H1 (cell line): ENCODE results near the gene CUL2. TPM values are rescaled to one million over a fixed set of nuclear protein-coding genes. Genes with fewer than 3 reads are reported as not detected.

Source experiments
- CTCF ChIA-PET: fragments of 300-600 bp; sonication (Branson Sonifier 250); formaldehyde crosslinking; loops from one replicate; lab custom pipeline; 2021; ENCODE audit not compliant: partially characterized antibody; lab: Charles Lee
- POLR2A ChIA-PET: fragments of 300-600 bp; sonication (Branson Sonifier 250); formaldehyde crosslinking; loops from one replicate; lab custom pipeline; 2021; ENCODE audit warnings: inconsistent platforms; ENCODE audit not compliant: partially characterized antibody; lab: Charles Lee
- DNase-seq, 2 experiments: peaks; one replicate each; pipeline versions ENCODE4 v3.0.0 to v3.0.0-alpha.2; 2010 to 2022; ENCODE audit warnings: low spot score in 2 of 2, low read depth in 1 of 2, mixed read lengths in 1 of 2
- FAIRE-seq: peaks from 2 replicates; lab custom pipeline; 2011; peaks lifted over from hg19 to GRCh38; lab: Jason Lieb, UNC
- H2AFZ ChIP-seq: 2 replicates; pipeline ENCODE4 v1.8.1; 2012; ENCODE audit warnings: low read length, inconsistent platforms
- H2AK5ac ChIP-seq: 2 replicates; pipeline ENCODE4 v1.6.1; 2013; ENCODE audit warnings: low read depth, low read length
- H2BK120ac ChIP-seq: replicated peaks from 2 replicates; pipeline ENCODE3; 2013; ENCODE audit warnings: low read depth, low read length, inconsistent platforms
- H2BK12ac ChIP-seq: 2 replicates; pipeline ENCODE4 v1.6.1; 2013; ENCODE audit warnings: low read depth, low read length
- H2BK15ac ChIP-seq: 2 replicates; pipeline ENCODE4 v1.6.1; 2013; ENCODE audit warnings: low read length
- H2BK20ac ChIP-seq: 2 replicates; pipeline ENCODE4 v1.6.1; 2013; ENCODE audit warnings: low read length
- H2BK5ac ChIP-seq: 2 replicates; pipeline ENCODE4 v1.6.1; 2013; ENCODE audit warnings: low read depth, low read length
- H3K14ac ChIP-seq: 2 replicates; pipeline ENCODE4 v1.6.1; 2013; ENCODE audit warnings: inconsistent platforms; ENCODE audit not compliant: insufficient read length
- H3K18ac ChIP-seq: 2 replicates; pipeline ENCODE4 v1.6.1; 2013; ENCODE audit warnings: low read length; ENCODE audit errors: extremely low read depth
- H3K23ac ChIP-seq: 2 replicates; pipeline ENCODE4 v1.6.1; 2013; ENCODE audit warnings: inconsistent platforms; ENCODE audit not compliant: insufficient read length
- H3K23me2 ChIP-seq: 2 replicates; pipeline ENCODE4 v1.6.1; 2013; ENCODE audit warnings: low read depth, low read length
- H3K27ac ChIP-seq: 2 replicates; pipeline ENCODE4 v1.6.1; 2011; ENCODE audit warnings: low read depth, low read length, inconsistent platforms
- H3K27me3 ChIP-seq, 4 experiments: replicated peaks in 1 of 4; 1 replicate in 1 of 4; 2 replicates in 3 of 4; pipeline versions ENCODE4 v1.6.1 to v1.8.1; 2011 to 2013; ENCODE audit warnings: low read length in 3 of 4, mild to moderate bottlenecking in 3 of 4, inconsistent platforms in 2 of 4, mixed read lengths in 2 of 4, moderate library complexity in 1 of 4; ENCODE audit not compliant: control insufficient read depth in 3 of 4, insufficient read depth in 3 of 4; ENCODE audit errors: extremely low read depth in 1 of 4
- H3K36me3 ChIP-seq, 4 experiments: 2 replicates each; pipeline versions ENCODE4 v1.6.1 to v1.8.1; 2011 to 2013; ENCODE audit warnings: mild to moderate bottlenecking in 4 of 4, low read length in 3 of 4, moderate library complexity in 2 of 4, control low read depth in 1 of 4, inconsistent platforms in 1 of 4; ENCODE audit not compliant: insufficient read depth in 4 of 4, control insufficient read depth in 2 of 4
- H3K4ac ChIP-seq: replicated peaks from 2 replicates; pipeline ENCODE3; 2013; ENCODE audit warnings: low read length, low read depth, mixed read lengths, inconsistent platforms; ENCODE audit not compliant: insufficient read length
- H3K4me1 ChIP-seq, 4 experiments: replicated peaks in 1 of 4; 1 replicate in 1 of 4; 2 replicates in 3 of 4; pipeline versions ENCODE4 v1.6.1 to v1.8.1; 2011 to 2013; ENCODE audit warnings: low read length in 3 of 4, inconsistent platforms in 2 of 4, mixed read lengths in 1 of 4; ENCODE audit not compliant: insufficient read depth in 4 of 4, control insufficient read depth in 3 of 4
- H3K4me2 ChIP-seq, 2 experiments: 2 replicates each; pipeline versions ENCODE4 v1.6.1 to v1.8.1; 2011 to 2013; ENCODE audit warnings: low read depth in 2 of 2, low read length in 2 of 2, control low read depth in 1 of 2, inconsistent platforms in 1 of 2, mild to moderate bottlenecking in 1 of 2; ENCODE audit not compliant: insufficient read depth in 1 of 2
- H3K4me3 ChIP-seq, 4 experiments: fragments of 200-600, 300-600 bp in 1 of 4; sonication (generic), shearing (Covaris generic), sonication (Bioruptor Twin) in 1 of 4; 2 replicates each; pipeline versions ENCODE4 v1.5.1 to v1.8.1; 2011 to 2016; ENCODE audit warnings: low read length in 4 of 4, low read depth in 3 of 4, control low read depth in 2 of 4, inconsistent platforms in 2 of 4, mild to moderate bottlenecking in 2 of 4, mixed read lengths in 1 of 4, moderate library complexity in 1 of 4; ENCODE audit not compliant: insufficient read depth in 2 of 4; ENCODE audit errors: extremely low read depth in 1 of 4
- H3K56ac ChIP-seq: replicated peaks from 2 replicates; pipeline ENCODE3; 2013; ENCODE audit warnings: low read depth, mild to moderate bottlenecking, mixed read lengths, low read length, inconsistent platforms; ENCODE audit not compliant: insufficient read length
- H3K79me1 ChIP-seq: 2 replicates; pipeline ENCODE4 v1.6.1; 2013; ENCODE audit warnings: low read depth, low read length, control low read depth
- H3K79me2 ChIP-seq, 2 experiments: 2 replicates each; pipeline versions ENCODE4 v1.6.1 to v1.8.1; 2012 to 2013; ENCODE audit warnings: low read length in 2 of 2, mild to moderate bottlenecking in 2 of 2, inconsistent platforms in 1 of 2; ENCODE audit not compliant: insufficient read depth in 2 of 2, control insufficient read depth in 1 of 2
- H3K9ac ChIP-seq, 4 experiments: replicated peaks in 1 of 4; 1 replicate in 1 of 4; 2 replicates in 3 of 4; pipeline versions ENCODE4 v1.6.1 to v1.8.1; 2011 to 2013; ENCODE audit warnings: low read depth in 3 of 4, low read length in 3 of 4, control low read depth in 2 of 4, mild to moderate bottlenecking in 2 of 4, moderate library complexity in 2 of 4, inconsistent platforms in 1 of 4; ENCODE audit errors: extremely low read depth in 1 of 4
- H3K9me3 ChIP-seq, 2 experiments: 2 replicates each; pipeline versions ENCODE4 v1.6.1 to v1.8.1; 2012 to 2013; ENCODE audit warnings: mild to moderate bottlenecking in 2 of 2, moderate library complexity in 2 of 2, control low read depth in 1 of 2, inconsistent platforms in 1 of 2, low read depth in 1 of 2, low read length in 1 of 2, mixed read lengths in 1 of 2; ENCODE audit not compliant: insufficient read depth in 2 of 2
- H4K20me1 ChIP-seq, 2 experiments: replicated peaks in 1 of 2; 2 replicates each; pipeline versions ENCODE3 to v1.8.1; 2011 to 2013; ENCODE audit warnings: inconsistent platforms in 2 of 2, low read length in 2 of 2, mild to moderate bottlenecking in 1 of 2; ENCODE audit not compliant: insufficient read depth in 2 of 2, control insufficient read depth in 1 of 2
- H4K5ac ChIP-seq: 2 replicates; pipeline ENCODE4 v1.6.1; 2013; ENCODE audit warnings: low read length, low read depth, mixed read lengths, inconsistent platforms; ENCODE audit not compliant: insufficient read length
- H4K8ac ChIP-seq: 2 replicates; pipeline ENCODE4 v1.8.0; 2013; ENCODE audit warnings: mild to moderate bottlenecking, moderate library complexity, low read length, inconsistent platforms; ENCODE audit not compliant: insufficient read depth; ENCODE audit errors: extremely low read depth
- H4K91ac ChIP-seq: replicated peaks from 2 replicates; pipeline ENCODE3; 2013; ENCODE audit warnings: low read length, mixed read lengths, inconsistent platforms; ENCODE audit not compliant: insufficient read length
- BCL11A ChIP-seq, 2 experiments: IDR thresholded peaks; one replicate each; pipeline ENCODE4 v1.6.1; 2011; ENCODE audit warnings: low read depth in 2 of 2, low read length in 2 of 2, mild to moderate bottlenecking in 2 of 2
- CREB1 ChIP-seq: IDR thresholded peaks from 2 replicates; pipeline ENCODE4 v1.6.1; 2012; ENCODE audit warnings: inconsistent platforms
- TBP ChIP-seq: IDR thresholded peaks from 2 replicates; pipeline ENCODE4 v1.6.1; 2011; ENCODE audit warnings: low read depth, low read length, improper control_type of control experiment
- WGBS, 2 experiments: shearing (Covaris generic) in 1 of 2; methylation state at CpG; one replicate each; pipeline versions ENCODE4 v1.1.6 to v1.1.7; 2013 to 2015; ENCODE audit warnings: low lambda C conversion rate in 2 of 2, mixed read lengths in 2 of 2, inconsistent platforms in 1 of 2, low coverage in 1 of 2, missing lambda C conversion rate in 1 of 2; ENCODE audit not compliant: insufficient replicate concordance in 2 of 2, insufficient coverage in 1 of 2, insufficient read length in 1 of 2; ENCODE audit errors: extremely low coverage in 1 of 2, missing lambda C conversion rate in 1 of 2; 5-methylcytosine and 5-hydroxymethylcytosine counted together
- polyA plus RNA-seq, 7 experiments: library from polyadenylated mRNA; depleted of rRNA in 3 of 7; stranded (reverse) in 5 of 7; unstranded in 2 of 7; fragments of >200 nt in 5 of 7; fragments of 200-250 nt in 2 of 7; gene quantifications; 1 replicate in 5 of 7; 2 replicates in 1 of 7; 4 replicates in 1 of 7; pipeline versions ENCODE4 v1.2.1 to v1.2.3, GENCODE V29; 2011 to 2013; ENCODE audit warnings: missing spikeins in 2 of 7, mixed read lengths in 2 of 7
- total RNA-seq: library from RNA; stranded (reverse); fragmentation: NEBNext Ultra II Directional; extraction: Animal tissue kit (Norgen Biotek cat#: 25700); gene quantifications from 2 replicates; pipeline ENCODE4 v1.2.1, GENCODE V29; 2021

Gene CUL2
- total and polyA plus RNA-seq, 2 of the 8 experiments (the other 6 are each of a cell fraction or from before 2014, with no cell fraction given): 10.2 to 43.1 TPM

- H2BK20ac ChIP-seq: no peak overlapping the region
- H3K14ac ChIP-seq: no peak overlapping the region
- H3K4ac ChIP-seq: no peak overlapping the region
- H3K27ac ChIP-seq: no peak overlapping the region
- no peaks in the 10 kb centered on the region; a peak in 1 of 4 replicates for H3K9me3 ChIP-seq
- H3K4me3 ChIP-seq: no peak overlapping the region
- no peaks in the 10 kb centered on the region for H4K20me1 ChIP-seq
- H3K56ac ChIP-seq: no peak overlapping the region
- no peak overlapping the region for H3K18ac ChIP-seq
- no peak overlapping the region for H2AFZ ChIP-seq
- H2BK5ac ChIP-seq: no peak overlapping the region
- H3K4me2 ChIP-seq: no peak overlapping the region
- peaks cover 0 to 28% of the 10 kb centered on the region in 2 experiments; a peak in 2 of 4 replicates for H3K79me2 ChIP-seq
- DNase-seq (no peak), FAIRE-seq (no peak)
- no peak overlapping the region for H2AK5ac ChIP-seq
- no peaks in the 10 kb centered on the region for H3K36me3 ChIP-seq
- no peak for TF ChIP-seq TBP
- TF ChIP-seq CREB1: no peak
- no peak for TF ChIP-seq BCL11A (IDR thresholded peaks at IDR 0.05; ENCODE audit: low read depth in 2 of 2, low read length in 2 of 2)
- no peak overlapping the region for H2BK120ac ChIP-seq
- H4K91ac ChIP-seq: no peak overlapping the region
- POLR2A ChIA-PET: no interaction called here
- H3K27me3 ChIP-seq: no peaks in the 10 kb centered on the region; a peak in 1 of 7 replicates
- no peak overlapping the region for H3K23ac ChIP-seq
- H3K9ac ChIP-seq: no peak overlapping the region
- H3K4me1 ChIP-seq: peaks cover 0 to 3% (median 1%) of the 10 kb centered on the region in 4 experiments; a peak in 3 of 7 replicates
- no peak overlapping the region for H4K5ac ChIP-seq
- no peaks in the 10 kb centered on the region for H3K79me1 ChIP-seq
- no peak overlapping the region for H2BK12ac ChIP-seq
- CTCF ChIA-PET: interaction anchor here (0.7 to 1.8 kb wide), 4 partner anchors 46 to 95 kb away, joined by 3 to 12 read pairs (median 4); no protein-coding TSS in a partner anchor
- peaks cover 3% of the 10 kb centered on the region; the same call in 1 of the 2 replicates for H3K23me2 ChIP-seq
- no peak overlapping the region for H4K8ac ChIP-seq
- 100% methylated on average over 1 of the region's 1 CpG; no CpG with 5 or more reads in 1 of the 2 experiments for WGBS, 2 experiments
- no peak overlapping the region for H2BK15ac ChIP-seq
Observed at GRCh38 chr10:35129185-35129674, 39.1 kb upstream of the CUL2 start.
